Measurements from ENCODE around the gene SLC1A7. TPM values are rescaled to one million over a fixed set of nuclear protein-coding genes. Genes with fewer than 3 reads are reported as not detected.

The SLC1A7 gene
- total RNA-seq, 6 experiments from 2014 or later: 0.09 TPM; not detected in 5

DNA sequence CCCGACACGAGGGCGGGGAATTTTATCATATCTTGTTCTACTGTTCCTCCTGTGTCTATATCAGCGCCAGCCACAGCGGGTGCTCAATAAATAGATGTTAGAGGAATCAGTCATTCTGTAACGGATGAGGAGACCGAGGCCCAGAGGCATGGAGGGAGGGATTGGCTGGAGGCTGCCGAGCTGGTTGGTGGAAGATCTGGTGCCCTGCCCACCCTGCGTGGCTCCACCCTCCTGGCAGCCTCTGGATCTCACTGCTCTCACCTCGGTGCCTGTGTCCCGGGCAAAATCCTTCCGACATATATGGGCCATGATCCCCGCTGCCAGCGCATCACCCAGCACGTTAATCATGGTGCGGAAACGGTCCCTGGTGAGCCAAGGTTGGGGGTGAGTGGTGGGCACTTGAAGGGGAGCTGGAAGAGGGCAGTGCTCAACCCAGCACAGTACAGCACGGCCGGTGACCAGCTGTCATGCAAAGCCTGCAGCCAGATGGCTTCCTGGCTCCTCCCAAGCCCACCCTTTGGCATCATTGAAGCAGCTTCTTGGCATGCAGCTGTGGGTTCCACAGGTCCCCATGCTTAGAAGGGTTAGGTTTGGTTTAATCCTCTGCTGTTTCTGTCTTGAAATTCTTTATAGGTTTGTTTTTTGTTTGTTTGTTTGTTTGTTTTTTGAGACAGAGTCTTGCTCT, 53.7 kb downstream of the SLC1A7 start:
- no peak for DNase-seq
- peaks cover 26% of the 10 kb centered on the region for H3K4me1 Mint-ChIP-seq (ENCODE audit: low read depth)
- no peaks in the 10 kb centered on the region for H3K36me3 Mint-ChIP-seq (ENCODE audit: low read depth)
- H3K9me3 Mint-ChIP-seq: no peaks in the 10 kb centered on the region
- H3K27me3 Mint-ChIP-seq (ENCODE audit: insufficient read depth): peaks cover 3% of the 10 kb centered on the region
- no peak for TF ChIP-seq CTCF (IDR thresholded peaks at IDR 0.05)
- no peak overlapping the region; the same call in 1 of the 2 replicates for H3K4me3 Mint-ChIP-seq
- H3K27ac Mint-ChIP-seq: 0 out of 2 replicates have a peak overlapping the region, but pooled peaks have one; percentile 24

- Mint-ChIP-seq H3K27me3 (ENCODE audit: insufficient read depth) (peaks cover 7% of the 10 kb centered on the region), H3K4me3 (no peak overlapping the region), H3K9me3 (no peaks in the 10 kb centered on the region), H3K4me1 (ENCODE audit: low read depth) (peaks cover 26% of the 10 kb centered on the region), H3K36me3 (ENCODE audit: low read depth) (no peaks in the 10 kb centered on the region), H3K27ac (no peak overlapping the region)
- TF ChIP-seq CTCF (IDR thresholded peaks at IDR 0.05): no peak
- no peak for DNase-seq
Measured at GRCh38 chr1:53087332-53088285, 54.8 kb downstream of the SLC1A7 start.

DNA sequence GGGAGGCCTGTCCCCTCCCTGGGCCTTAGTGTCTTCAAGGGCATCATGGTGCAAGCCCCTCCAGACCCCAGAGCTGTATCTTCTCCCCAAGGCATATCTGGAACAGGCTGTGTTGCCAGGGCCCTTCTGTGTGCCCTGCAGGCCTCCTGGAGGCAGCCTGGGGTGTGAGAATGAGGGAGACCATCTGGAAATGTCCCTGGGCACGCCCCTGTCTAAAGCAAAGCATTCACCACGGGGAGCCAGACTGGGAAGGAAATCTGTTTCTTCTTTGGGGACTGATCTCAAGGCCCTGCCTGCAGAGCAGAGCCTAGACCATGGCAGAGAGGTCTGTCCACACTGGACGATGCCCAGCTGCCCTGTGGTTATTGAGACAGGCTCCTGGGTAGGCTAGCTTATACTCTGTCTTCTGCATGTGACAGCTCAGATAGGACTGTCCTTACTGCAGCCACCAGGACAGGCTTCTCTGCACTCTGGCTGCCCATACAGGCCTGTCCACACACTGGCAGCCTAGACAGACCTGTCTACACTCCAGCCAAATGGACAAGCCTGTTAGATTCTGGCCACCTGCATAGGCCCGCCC, 55.9 kb downstream of the SLC1A7 start:
- TF ChIP-seq CTCF (IDR thresholded peaks at IDR 0.05): no peak
- Mint-ChIP-seq H3K9me3 (no peaks in the 10 kb centered on the region), H3K27me3 (ENCODE audit: insufficient read depth) (peaks cover 7% of the 10 kb centered on the region), H3K4me3 (no peak overlapping the region), H3K4me1 (ENCODE audit: low read depth) (peaks cover 23% of the 10 kb centered on the region), H3K36me3 (ENCODE audit: low read depth) (no peaks in the 10 kb centered on the region), H3K27ac (no peak overlapping the region)
- DNase-seq: no peak

- Mint-ChIP-seq H3K9me3 (no peaks in the 10 kb centered on the region), H3K36me3 (ENCODE audit: low read depth) (no peaks in the 10 kb centered on the region), H3K27ac (no peak overlapping the region), H3K4me3 (no peak overlapping the region), H3K4me1 (ENCODE audit: low read depth) (peaks cover 20% of the 10 kb centered on the region), H3K27me3 (ENCODE audit: insufficient read depth) (peaks cover 7% of the 10 kb centered on the region)
- TF ChIP-seq CTCF (IDR thresholded peaks at IDR 0.05): no peak
- no peak for DNase-seq
Measured at GRCh38 chr1:53085405-53085804, 57.0 kb downstream of the SLC1A7 start.

DNA sequence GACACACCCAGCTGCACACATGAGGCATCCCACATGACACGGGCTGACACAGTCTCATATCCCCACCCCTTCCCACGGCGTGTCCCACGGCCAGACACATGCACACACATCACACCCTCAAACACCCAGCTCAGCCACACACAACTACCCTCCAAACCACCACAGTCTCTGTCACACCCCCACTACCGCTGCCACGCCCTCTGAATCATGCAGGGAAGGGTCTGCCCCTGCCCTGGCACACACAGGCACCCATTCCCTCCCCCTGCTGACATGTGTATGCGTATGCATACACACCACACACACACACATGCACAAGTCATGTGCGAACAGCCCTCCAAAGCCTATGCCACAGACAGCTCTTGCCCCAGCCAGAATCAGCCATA, 57.9 kb downstream of the SLC1A7 start:
- H3K9me3 Mint-ChIP-seq: no peaks in the 10 kb centered on the region
- DNase-seq: no peak
- TF ChIP-seq CTCF (IDR thresholded peaks at IDR 0.05): no peak
- H3K27me3 Mint-ChIP-seq (ENCODE audit: insufficient read depth): peaks cover 4% of the 10 kb centered on the region
- H3K27ac Mint-ChIP-seq: no peak overlapping the region
- H3K4me3 Mint-ChIP-seq: no peak overlapping the region
- peaks cover 17% of the 10 kb centered on the region for H3K4me1 Mint-ChIP-seq (ENCODE audit: low read depth)
- no peaks in the 10 kb centered on the region for H3K36me3 Mint-ChIP-seq (ENCODE audit: low read depth)
